Brain microvascular endothelial cell (primary cell): Measurements from ENCODE around the gene CR1.

Experiments used
- DNase-seq: peaks from one replicate; pipeline ENCODE4 v3.0.0-alpha.2; 2020
- H3K27ac ChIP-seq: fragments of 250-450 bp; sonication (Bioruptor Pico); 2 replicates; pipeline ENCODE4 v1.5.1; 2020; ENCODE audit warnings: mild to moderate bottlenecking, moderate library complexity
- H3K27me3 ChIP-seq: fragments of 250-450 bp; sonication (Bioruptor Pico); replicated peaks from 2 replicates; pipeline ENCODE4 v1.5.1; 2020; ENCODE audit warnings: mild to moderate bottlenecking
- H3K36me3 ChIP-seq: fragments of 250-450 bp; sonication (Bioruptor Pico); replicated peaks from 2 replicates; pipeline ENCODE4 v1.5.1; 2020; ENCODE audit warnings: mild to moderate bottlenecking
- H3K4me3 ChIP-seq: 2 replicates; pipeline ENCODE4 v1.5.1; 2011; ENCODE audit warnings: low read depth, mild to moderate bottlenecking, control low read depth, low read length, moderate library complexity
- in situ Hi-C: cut with HindIII; loops from 2 replicates; pipeline ENCODE4 v1.10.0; 2017; ENCODE audit warnings: low sequenced_read_pairs, low pct_ligation_motif_present
- TF ChIP-seq, protein P1 (sequence below): IDR thresholded peaks from 2 replicates; pipeline ENCODE4 v1.5.1; 2011; ENCODE audit warnings: low read depth, mild to moderate bottlenecking, moderate library complexity, low read length, control low read depth, inconsistent platforms; ENCODE audit errors: missing control alignments

CR1 gene

DNA sequence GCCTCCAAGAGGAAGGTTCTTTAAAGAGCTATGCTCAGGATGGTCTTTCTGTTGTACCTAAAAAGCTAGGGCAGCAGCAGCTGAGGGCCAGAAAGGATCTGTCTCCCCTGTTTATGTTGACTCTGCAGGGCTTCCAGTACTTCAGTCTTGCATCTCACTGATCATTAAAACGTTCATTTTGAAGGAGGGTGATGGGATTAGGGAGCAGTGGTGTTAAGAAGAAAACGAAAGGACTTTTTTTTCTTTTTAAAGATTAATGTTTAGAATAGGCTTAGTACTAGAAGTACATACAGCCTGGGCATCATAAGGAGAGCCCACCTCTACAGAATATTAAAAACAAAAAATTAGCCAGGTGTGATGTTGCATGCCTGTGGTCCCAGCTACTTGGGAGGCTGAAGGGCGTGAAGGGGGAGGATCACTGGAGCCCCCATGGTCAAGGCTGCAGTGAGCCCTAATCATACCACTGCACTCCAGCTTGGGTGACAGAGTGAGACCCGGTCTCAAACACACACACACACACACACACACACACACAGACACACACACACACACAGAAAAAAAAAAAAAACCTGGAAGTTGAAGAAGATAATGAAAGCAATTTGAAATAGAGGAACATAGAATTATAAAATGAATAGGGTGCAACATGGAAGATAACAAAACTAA is 151.8 kb downstream of the CR1 start:
- in situ Hi-C loops, result no loop called here
- Histone ChIP-seq H3K27ac (no peak overlapping the region), H3K27me3 (peaks cover 3% of the 10 kb centered on the region), H3K4me3 (no peak overlapping the region), H3K36me3 (no peaks in the 10 kb centered on the region)
- TF ChIP-seq, protein P1, sequence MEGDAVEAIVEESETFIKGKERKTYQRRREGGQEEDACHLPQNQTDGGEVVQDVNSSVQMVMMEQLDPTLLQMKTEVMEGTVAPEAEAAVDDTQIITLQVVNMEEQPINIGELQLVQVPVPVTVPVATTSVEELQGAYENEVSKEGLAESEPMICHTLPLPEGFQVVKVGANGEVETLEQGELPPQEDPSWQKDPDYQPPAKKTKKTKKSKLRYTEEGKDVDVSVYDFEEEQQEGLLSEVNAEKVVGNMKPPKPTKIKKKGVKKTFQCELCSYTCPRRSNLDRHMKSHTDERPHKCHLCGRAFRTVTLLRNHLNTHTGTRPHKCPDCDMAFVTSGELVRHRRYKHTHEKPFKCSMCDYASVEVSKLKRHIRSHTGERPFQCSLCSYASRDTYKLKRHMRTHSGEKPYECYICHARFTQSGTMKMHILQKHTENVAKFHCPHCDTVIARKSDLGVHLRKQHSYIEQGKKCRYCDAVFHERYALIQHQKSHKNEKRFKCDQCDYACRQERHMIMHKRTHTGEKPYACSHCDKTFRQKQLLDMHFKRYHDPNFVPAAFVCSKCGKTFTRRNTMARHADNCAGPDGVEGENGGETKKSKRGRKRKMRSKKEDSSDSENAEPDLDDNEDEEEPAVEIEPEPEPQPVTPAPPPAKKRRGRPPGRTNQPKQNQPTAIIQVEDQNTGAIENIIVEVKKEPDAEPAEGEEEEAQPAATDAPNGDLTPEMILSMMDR, result no peak
- no peak for DNase-seq

DNA sequence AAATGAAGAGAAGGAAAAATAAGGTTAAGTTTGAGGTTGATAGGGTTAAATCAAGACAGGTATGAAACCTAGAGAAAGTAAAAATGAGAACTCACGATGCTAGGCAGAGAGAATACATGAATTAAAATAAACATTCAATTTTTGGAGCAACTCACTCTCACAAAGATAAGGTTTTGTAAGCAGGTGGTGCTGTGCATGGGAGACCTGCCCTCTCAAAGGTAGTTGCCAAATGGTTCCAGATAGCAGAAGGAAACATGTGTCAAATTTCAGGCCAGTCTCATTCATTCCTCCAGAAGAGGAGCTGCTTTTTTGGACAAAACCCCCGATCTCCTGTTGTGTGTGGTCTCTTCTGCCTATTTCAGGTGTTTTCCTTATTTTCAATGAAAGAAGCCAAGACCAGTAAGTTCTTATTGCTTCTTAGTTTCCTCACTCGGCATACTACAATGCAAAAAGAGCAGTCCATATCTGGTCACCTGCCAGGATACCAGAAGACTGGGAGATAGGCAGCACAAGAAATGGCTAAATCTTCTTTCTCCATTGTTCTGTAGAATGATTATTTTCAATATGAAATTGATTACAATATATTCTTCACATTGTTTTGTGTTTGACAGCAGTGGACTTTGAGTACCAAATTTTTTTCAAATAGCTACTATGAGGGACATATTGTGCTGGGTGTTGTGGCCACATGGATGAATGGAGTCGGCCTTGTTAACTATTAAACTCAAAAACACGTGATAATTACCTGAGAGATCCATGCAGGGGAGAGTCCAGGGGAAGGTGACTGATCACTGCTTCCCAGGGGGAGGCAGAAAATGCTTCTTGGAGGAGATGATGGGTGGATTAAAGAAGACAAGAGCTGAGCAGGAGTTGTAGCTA is 152.6 kb downstream of the CR1 start:
- H3K27me3 ChIP-seq, result peaks cover 4% of the 10 kb centered on the region
- no peak for DNase-seq
- H3K4me3 ChIP-seq, result no peak overlapping the region
- no peaks in the 10 kb centered on the region for H3K36me3 ChIP-seq
- no peak overlapping the region for H3K27ac ChIP-seq
- TF ChIP-seq, protein P1, result no peak
- in situ Hi-C loops, result no loop called here

DNA sequence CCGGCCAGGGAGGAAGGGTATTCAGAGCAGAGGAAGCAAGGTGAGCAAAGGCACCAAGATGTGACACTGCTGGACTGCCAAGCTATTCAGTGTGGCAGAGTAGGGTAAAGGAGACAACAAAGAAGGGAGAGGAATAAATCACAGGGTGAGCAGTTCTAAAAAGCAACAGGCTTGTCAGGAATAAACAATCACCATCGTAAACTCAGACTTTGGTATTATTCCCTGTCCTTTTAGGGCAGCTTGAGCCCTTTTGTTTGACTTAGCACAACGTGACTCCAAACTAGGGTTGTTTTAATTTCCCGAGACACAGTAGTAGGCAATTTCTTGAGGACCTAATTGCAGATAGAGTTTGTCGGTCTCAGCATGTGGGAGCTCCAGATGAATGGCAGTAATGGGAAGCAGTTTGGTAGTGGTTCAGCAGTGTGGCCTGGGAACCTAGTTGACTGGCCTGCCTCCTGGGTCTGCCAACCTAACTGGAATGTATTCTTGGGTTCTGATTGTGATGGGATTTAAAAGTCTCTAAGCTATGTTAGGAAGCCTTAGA is 153.3 kb downstream of the CR1 start:
- Histone ChIP-seq H3K36me3 (no peaks in the 10 kb centered on the region), H3K27me3 (peaks cover 4% of the 10 kb centered on the region), H3K4me3 (no peak overlapping the region), H3K27ac (no peak overlapping the region)
- no peak for DNase-seq
- in situ Hi-C loops, result no loop called here
- TF ChIP-seq, protein P1, result no peak

DNA sequence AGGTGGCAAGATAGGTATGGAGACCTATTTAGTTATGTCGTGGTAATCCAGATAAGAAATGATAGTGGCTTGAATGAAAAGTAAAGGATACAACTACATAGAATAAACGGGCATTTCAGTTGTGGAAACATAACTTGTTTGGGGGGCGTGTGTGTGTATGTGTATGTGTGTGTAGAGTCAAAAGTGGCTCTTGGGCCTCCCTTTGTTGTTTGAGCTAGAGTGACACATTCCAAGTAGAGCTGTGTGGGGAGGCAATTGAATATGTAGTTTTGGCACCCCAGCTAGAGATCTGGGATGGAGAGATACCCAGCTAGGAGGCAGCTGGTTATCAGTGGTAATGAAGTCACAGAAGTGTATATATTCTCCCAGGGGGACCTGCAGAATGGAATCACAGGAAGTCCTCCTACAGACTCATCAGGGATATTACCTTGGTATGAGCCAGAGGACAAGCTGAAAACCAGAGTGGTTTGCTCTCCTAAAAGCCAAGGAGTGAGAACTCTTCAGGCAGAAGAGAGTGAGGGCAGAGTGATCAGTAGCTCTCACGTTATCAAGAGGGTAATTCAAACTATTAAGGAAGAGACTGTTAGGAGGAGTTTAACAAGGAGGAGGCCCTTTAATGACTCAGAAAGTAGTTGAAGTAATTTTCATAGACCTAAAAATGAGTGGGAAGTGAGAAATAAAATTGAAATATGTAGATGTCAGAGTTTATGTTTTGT is 154.1 kb downstream of the CR1 start:
- TF ChIP-seq, protein P1, result no peak
- no peak overlapping the region for H3K27ac ChIP-seq
- H3K4me3 ChIP-seq, result no peak overlapping the region
- in situ Hi-C loops, result no loop called here
- DNase-seq, result no peak
- H3K27me3 ChIP-seq, result peaks cover 2% of the 10 kb centered on the region
- H3K36me3 ChIP-seq, result no peaks in the 10 kb centered on the region

DNA sequence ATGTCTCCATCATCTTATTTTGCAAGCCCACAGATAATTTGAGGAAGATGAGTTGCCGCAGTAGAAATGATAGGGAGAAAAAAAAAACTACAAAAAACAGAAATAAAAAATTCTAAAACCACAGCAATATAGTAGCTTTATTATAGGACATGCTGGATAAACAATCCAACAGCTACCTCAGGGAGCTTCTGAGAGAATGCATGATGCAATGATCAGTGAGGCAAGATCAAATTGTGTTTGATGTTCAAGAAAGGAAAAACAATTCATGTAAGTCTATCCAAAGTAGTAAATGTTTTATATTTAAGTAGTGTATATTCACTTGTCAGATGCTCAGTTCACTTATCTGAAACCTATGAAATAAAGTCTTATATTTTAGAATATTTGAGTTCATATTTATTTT is 155.6 kb downstream of the CR1 start:
- in situ Hi-C loops, result no loop called here

More for the DNA sequence above, 155.6 kb downstream of the CR1 start:
- TF ChIP-seq, protein P1, result no peak
- H3K27ac ChIP-seq, result no peak overlapping the region
- H3K27me3 ChIP-seq, result peaks cover 2% of the 10 kb centered on the region
- DNase-seq, result no peak
- no peak overlapping the region for H3K4me3 ChIP-seq
- H3K36me3 ChIP-seq, result no peaks in the 10 kb centered on the region
